GM12875 (cell line): ENCODE measurements around the gene COX6A2.
"Not testable (repeated sequence)": the region's sequence is repeated elsewhere in the genome, so short reads cannot be mapped to it uniquely, and the experiment has no call there.

Experiments used
- H3K4me3 ChIP-seq: one replicate; pipeline ENCODE4 v1.5.1; 2011; ENCODE audit warnings: low read depth, low read length, control low read depth
- TF ChIP-seq, protein P1 (sequence below): IDR thresholded peaks from 2 replicates; pipeline ENCODE4 v1.5.1; 2011; ENCODE audit warnings: low read depth, mild to moderate bottlenecking, control low read depth, inconsistent platforms, low read length, moderate library complexity, borderline replicate concordance; ENCODE audit not compliant: insufficient read depth

The COX6A2 gene

DNA sequence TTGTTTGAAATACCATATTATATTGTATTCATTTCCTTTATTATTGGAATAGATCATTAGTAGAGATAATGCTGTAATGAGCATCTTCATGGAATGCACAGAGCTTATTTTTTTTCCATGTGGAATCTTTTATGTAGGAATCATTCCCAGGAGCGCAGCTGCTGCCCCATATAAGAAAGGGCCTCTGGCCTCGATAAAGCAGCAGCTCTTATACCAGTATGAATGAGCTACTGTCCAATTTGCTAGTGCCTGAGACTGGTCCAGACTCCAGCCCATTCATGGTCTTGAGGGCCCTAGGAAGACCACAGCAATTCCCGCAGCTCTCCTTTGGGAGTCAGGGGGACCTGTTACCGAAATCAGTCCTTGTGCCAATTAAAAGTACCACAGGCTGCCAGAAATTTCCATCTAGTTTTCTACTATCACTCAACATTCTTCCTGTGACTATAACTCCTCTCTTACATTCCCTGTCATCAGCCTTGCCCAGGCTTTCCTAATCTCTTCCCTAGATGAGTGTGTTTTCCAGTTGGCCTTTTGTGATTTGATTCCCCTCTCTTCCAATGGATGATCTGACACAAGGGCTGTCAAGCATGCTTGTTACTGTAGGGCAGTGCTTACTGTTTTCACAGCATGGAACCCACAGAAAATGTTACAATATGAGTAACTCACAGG is 12.5 kb upstream of the COX6A2 start:
- TF ChIP-seq, protein P1, sequence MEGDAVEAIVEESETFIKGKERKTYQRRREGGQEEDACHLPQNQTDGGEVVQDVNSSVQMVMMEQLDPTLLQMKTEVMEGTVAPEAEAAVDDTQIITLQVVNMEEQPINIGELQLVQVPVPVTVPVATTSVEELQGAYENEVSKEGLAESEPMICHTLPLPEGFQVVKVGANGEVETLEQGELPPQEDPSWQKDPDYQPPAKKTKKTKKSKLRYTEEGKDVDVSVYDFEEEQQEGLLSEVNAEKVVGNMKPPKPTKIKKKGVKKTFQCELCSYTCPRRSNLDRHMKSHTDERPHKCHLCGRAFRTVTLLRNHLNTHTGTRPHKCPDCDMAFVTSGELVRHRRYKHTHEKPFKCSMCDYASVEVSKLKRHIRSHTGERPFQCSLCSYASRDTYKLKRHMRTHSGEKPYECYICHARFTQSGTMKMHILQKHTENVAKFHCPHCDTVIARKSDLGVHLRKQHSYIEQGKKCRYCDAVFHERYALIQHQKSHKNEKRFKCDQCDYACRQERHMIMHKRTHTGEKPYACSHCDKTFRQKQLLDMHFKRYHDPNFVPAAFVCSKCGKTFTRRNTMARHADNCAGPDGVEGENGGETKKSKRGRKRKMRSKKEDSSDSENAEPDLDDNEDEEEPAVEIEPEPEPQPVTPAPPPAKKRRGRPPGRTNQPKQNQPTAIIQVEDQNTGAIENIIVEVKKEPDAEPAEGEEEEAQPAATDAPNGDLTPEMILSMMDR = no peak
- H3K4me3 ChIP-seq = no peak overlapping the region

DNA sequence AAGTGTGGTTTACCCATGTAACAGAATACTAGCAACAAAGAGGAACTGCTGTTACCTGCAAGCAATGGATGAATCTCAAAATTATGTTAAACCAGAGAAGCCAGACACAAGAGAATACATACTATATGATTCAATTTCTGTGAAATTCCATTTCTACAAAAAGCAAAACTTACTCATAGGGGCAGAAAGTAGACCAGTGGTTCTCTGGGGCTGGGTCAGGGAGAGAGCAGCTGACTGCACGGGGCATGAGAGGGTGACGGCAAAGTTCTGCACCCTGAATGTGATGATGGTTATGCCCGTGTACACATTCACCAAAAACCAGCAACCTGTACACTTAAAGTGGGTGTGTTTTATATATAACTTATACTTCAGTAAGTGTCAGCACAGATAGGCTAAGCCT is 11.4 kb upstream of the COX6A2 start:
- H3K4me3 ChIP-seq = no peak overlapping the region
- TF ChIP-seq, protein P1 = no peak

DNA sequence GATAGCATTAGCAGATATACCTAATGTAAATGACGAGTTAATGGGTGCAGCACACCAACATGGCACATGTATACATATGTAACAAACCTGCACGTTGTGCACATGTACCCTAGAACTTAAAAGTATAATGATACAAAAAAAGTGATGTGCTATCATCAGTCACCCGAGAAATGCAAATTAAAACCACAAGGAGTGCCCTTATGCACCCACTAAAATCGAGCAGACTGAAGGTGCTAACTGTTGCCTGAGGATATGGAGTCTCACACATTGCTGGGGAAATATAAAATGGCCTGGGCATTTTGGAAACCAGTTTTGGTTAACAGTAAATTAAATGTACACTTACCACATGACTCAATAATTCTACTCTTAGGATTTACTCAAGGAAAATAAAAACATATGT is 10.9 kb upstream of the COX6A2 start:
- H3K4me3 ChIP-seq = not testable (repeated sequence)

DNA sequence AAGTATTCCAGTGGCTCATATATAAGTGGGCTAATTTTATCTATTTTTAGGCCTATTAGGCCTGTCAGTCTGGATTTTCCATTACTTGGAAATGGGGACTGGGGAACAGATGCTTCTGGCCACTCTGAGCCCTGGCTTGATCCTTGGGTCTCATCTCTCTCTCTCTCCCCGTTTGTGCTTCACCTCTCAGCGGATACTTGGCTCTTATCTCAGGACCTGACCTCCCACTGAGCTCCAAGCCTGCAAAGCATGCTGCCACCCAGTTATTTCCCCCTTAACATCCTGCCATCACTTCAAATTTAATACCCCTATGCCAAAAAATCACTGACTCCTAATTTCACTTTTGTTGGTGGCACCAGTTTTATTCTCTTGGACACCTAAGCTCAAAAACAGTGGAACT is 10.3 kb upstream of the COX6A2 start:
- H3K4me3 ChIP-seq = no peak overlapping the region
- TF ChIP-seq, protein P1 = no peak

DNA sequence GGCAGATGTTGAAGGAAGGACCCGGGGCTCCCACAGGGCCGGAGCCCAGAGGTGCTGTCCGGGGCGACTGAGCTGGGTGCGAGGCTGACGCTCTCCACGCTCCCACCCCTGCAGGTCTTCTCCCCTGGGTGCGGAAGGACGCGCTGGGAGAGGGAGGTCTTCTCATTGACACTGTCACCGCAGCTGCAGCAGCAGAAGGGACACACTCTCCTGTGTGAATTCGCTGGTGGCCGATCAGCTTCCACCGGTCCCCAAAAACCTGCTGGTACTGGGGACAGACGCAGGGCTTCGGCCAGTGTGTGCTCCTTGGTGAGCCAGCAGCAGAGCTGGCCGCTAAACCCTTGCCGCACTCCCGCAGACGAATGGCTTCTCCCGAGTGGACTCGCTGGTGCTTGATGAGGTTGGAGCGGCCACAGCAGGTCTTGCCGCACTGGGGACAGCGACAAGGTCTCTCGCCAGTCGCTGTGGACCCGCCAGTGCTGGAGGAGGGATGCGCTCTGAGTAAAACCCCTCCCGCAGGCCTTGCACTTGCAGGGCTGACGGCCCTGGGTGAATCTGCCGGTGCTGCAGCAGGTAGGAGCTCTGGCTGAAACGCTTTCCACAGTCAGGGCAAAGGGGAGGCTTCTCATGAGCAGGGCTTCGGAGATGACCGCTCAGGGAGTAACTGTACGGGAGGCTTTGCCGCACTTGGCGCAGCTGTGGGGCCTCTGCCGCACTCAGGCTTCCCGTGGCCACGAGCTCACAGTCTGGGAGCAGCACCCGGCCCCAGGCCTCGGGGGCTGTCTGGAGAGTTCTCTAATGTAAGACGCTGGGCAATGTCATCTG is 8.3 kb upstream of the COX6A2 start:
- TF ChIP-seq, protein P1 = no peak

DNA sequence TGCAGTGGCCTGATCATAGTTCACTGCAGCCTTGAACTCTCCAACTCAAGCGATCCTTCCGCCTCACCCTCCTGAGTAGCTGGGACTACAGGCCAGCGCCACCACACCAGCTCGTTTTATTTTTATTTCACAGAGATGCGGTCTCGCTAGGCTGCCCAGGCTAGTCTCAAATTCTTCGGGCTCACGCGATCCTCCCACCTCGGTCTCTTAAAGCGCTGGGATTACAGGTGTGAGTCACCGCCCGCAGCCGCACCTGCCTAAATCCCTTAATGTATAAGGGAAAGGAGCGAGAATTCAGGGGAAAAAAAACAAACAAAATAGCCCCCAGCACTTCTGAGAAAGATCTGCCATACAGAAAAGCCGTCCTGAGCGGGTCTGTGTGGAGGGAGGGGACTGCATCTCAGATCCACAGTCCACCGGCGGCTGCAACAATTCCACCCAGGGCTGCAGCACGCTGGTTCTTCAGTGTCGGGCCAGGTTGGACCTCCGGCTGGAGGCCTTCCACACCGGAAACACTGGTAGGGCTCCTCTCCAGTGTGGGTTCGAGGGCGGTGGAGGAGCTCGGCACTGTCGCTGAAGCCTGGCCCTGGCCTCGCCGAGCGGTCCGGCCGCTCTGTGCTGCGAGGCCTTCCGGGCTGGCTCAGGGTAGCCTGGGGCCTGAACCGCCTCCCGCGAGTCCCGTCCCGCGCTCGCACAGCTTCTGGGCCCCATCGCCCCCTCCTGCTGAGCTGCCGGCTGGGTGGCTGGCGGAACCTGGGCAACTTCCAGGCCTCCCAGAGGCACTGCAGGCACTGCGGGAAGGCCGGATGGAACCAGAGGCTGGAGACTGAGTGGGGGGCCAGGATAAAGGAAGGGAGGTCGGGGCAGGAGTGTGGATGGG is 7.4 kb upstream of the COX6A2 start:
- H3K4me3 ChIP-seq = no peak overlapping the region
- TF ChIP-seq, protein P1 = no peak

More for the DNA sequence above, 8.3 kb upstream of the COX6A2 start:
- no peak overlapping the region for H3K4me3 ChIP-seq

DNA sequence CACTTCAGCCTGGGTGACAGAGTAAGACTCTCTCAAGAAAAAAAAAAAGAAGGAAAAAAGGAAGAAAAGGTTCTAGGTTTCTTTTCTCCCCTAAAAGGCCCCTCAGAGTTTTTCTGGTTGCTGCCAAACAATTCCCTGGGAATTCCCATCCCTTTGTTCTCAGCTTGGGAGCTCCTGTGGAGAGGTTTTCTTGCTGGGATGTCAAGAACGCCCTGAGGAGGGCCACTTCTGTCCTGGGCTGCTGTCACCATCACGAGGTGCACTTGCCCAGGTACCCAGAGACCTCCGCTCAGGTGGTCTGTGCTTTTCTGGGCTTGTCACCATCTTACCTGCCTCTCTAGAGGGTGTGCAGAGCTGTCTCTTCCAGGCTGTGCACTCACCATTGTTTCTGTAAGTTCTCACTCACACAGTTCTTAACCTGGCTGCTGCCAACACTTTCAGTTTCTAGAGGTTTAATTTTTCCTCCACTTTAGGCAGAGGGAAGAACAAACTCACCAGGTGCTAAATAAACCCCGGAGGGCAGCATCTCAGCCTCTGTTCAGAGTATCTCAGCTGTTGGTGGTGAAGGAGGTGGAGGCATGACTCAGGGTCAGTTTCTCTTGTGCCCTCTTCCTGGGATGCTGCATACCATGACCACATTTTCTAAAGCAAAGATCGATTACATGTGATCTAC is 2.4 kb upstream of the COX6A2 start:
- TF ChIP-seq, protein P1 = no peak
- no peak overlapping the region for H3K4me3 ChIP-seq
